NCI-H187 treated with DMSO at 0.1 percent for 48 hours (cell line): ENCODE data around the gene SLC25A46.
"Not testable (repeated sequence)": the region's sequence is repeated elsewhere in the genome, so short reads cannot be mapped to it uniquely, and the experiment has no call there.

Source experiments
- DNase-seq: peaks from one replicate; lab custom pipeline; 2025; lab: John Stamatoyannopoulos, UW

SLC25A46 gene

DNA sequence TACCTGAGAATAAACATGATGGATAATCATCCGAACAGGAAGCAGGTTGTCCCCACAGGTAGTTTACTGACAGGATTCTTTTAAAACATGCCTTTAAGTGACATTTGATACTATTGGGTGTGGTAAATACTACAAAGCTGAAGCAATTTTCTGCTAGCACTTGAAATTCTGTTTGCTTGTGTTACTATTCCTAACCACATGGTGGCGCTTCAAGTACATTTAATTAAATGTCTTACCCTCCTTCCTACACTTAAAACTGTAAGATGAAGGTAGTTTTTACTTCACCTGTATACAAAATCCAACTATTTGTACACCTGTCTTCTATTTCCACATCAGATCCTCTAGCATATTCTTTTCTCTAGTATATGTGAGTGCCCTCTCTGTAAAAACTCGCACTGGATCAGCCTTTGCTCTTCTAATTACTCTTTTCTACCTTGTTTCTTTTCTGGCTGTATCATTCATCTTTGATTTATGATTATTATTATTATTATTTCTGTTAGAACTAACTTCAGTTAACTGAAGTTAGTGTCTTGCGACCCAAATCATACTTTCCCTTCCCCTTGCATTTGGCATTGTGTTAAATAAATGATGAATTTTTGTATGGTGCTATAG is 18.4 kb downstream of the SLC25A46 start:
- DNase-seq = no peak

DNA sequence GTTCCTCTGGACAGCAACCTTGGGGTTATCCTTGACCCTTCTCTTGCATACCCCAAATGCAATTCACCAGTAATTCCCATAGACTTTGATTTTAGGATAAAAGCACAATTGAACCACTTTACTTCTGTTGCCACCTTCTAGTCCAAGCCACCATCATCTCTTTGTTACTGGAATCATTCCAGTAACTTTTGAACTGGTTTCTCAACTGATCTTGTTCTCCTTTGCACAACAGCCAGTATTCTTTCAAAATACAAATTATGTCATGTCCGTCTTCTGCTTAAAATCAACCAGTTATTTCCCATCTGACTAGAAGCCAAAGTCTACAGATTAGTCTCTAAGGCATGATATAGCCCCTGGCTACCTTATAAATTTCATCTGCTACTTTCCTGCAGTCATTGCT is 21.4 kb downstream of the SLC25A46 start:
- no peak for DNase-seq

DNA sequence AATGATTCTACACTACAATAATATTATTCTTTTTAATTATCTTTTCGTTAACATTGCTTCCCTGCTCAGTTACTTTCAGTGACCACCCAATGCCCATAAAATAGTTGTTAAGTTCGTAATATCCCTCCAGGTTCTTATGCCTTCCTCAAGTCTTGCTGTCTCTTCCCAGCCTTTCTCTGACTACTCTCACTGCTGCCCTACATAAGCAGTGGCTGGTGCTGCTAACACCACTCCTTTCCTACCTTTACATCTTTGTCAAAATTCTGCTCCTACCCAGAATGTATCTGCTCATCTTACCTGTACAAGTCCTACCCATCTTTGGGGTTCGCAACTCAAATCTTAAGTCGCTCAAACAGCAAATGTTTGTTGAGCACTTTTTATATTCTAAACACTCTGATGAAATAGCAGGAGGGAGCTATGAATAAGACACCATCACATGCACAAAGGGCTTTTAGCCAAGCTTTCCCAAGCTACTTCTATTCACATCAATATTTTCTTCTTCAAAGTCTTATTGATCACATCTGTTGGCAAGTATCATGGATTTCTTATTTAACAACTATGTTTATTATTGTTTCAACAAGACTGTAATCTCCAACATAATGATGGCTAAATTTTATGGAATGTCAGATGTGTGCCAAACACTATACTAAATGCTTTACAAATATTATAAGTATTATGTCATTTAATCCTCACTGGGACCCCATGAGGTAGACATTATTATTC is 29.5 kb downstream of the SLC25A46 start:
- no peak for DNase-seq

DNA sequence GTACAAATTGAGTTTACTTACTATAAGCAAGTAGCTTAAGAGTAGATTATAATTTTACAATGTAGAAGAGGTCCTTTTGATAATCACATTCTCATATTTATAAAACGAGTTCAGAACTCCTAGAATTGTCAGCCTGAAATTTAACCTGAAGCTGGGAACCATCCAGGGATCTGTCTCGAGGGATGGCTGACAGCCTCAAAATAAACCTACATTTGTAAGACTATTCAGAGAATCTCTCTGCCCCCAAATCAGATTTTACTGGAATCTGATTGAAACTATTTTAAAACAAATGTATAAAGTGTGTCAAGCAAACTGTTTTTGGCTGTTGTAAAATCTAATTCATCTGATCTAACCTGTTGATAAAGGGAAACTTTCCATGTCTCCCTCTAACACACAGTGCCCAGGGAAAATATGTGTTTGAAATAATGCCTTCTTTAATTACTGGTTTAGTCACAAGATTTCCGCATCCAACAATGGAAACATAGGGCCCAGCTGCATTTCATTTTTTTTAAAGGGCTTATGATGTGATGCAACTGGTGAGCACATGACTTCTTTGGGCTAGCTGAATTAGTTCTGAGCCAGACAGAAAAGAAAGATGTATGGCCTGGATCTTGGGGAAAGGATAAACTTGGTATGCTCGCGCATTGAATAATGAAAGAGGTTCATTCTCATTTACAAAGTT is 30.3 kb downstream of the SLC25A46 start:
- no peak for DNase-seq

DNA sequence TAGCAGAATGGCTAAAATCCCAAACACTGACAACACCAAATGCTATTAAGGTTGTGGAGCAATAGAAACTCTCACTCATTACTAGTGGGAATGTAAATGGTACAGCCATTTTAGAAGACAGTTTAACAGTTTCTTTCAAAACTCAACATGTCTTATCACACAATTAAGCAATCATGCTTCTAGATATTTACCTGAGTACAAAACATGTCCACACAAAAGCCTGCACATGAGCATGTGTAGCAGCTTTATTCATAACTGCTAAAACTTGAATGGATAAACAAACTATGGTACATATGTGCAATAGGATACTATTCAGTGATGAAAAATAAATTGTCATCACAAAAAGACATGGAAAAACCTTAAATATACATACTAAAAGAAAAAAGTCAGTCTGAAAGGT is 31.5 kb downstream of the SLC25A46 start:
- no peak for DNase-seq

DNA sequence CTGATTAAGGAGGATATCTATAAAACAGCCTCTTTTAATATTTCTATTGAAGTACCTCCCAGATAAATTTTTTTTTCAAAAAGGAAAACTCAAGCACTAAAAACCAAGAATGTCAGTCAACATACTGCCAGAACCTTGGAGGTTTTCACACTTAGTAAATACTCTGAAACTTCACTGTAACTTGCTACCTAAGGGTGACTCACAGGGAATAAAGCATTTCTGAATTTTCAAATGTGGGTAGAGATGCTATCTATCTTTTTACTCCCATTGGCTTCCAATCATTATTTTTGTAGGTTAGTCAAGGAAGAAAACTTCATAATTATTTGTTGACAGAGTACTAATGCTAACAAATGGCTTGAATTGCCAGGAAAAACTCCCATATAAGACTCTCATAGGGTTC is 46.1 kb downstream of the SLC25A46 start:
- no peak for DNase-seq

DNA sequence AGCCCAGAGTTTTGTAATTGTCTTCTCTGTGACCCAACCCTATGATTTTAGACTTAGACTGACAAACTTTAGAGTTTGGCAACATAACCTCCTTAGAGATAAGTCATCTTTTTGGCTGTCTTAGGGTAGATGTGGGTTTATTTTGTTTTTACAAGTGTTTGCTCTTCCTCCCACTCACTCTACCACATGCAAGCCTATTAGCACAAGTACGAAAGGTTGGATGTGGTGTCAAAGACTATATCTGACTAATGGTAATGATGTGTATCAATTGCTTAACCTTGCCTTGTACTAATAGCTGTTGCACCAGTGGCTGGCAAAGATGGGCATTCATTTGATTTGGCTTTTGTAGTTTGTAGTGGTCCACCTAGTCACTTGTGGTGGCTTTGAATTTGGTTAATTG is 46.5 kb downstream of the SLC25A46 start:
- DNase-seq = no peak

DNA sequence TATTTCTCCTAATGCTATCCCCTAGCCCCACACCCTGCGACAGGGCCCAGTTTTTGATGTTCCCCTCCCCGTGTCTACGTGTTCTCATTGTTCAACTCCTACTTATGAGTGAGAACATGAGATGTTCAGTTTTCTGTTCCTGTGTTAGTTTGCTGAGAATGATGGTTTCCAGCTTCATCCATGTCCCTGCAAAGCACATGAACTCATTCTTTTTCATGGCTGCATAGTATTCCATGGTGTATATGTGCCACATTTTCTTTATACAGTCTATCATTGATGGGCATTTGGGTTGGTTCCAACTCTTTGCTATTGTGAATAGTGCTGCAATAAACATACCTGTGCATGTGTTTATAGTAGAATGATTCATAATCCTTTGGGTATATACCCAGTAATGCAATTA is 49.2 kb downstream of the SLC25A46 start:
- DNase-seq = not testable (repeated sequence)

DNA sequence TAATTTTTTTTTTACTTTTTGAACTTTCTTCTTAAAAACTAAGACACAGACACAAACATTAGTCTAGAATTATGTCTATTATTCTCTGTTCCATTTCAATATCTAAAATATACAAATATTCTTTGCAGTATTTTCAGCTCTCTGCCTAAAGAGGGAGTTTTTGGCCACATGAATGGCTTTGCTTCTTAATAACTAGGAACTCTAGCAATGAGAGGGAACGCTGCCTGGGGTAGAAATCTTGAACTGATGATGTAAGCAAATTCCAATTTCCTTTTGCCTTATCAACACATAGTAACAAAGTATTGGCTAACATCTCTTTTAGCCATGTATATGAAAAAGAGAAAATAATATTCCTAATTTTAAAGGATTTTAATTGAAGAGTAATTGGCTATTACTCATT is 51.9 kb downstream of the SLC25A46 start:
- DNase-seq = no peak

DNA sequence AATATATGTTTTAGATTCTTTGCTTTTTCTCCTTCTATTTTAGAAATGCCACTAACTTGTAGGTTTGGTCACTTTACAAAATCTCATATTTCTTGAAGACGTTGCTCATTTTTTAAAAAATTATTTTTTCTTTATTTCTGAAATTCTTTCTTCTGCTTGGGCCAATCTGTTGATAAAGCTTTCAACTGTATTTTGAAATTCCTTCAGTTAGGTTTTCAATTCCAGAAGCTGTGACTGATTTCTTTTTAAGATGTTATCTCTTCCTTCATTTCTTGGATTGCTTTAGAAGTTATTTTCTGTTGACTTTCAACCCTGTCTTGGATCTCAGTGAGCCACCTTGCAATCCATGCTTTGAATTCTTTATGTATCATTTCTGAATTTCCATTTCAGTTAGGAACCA is 64.2 kb downstream of the SLC25A46 start:
- no peak for DNase-seq

DNA sequence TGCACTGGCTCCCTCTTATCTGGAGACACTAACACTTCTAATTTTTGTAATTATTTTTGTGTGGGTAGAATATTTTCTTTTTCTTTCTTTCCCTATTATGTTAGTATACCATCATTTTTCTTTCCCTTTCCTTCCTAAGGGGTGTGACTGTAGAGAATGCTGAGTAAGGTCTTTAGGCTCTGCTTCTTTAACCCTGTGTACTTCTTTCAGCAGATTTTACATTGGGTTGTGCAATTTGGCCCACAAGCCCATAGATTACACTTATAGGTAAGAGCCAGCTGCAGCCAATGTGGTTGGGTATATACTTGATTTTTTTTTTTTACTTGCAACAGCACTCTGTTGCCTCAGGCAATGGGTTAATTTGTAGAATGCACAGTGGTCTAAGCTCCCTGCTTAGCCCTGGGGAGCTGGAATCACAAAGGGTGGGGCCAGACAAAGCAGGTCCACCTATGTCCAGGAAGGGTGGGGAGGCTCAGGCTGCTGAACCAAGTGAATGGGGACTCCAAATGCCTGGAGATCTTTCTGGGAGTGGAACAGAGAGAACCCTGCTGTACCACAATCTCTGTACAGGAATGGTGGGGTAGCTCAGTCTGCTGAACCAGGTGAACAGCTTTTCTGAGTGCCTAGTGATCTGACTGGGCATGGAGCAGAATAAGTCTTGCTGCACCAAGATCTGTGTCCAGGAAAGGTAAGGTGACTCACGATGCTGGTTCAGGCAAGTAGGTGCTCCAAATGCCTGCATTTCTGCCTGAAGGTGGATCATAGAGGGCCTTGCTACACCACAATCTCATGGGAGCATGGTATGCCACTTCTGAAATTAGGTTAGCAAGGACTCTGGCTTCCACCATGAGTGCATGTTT is 64.9 kb downstream of the SLC25A46 start:
- DNase-seq = no peak

DNA sequence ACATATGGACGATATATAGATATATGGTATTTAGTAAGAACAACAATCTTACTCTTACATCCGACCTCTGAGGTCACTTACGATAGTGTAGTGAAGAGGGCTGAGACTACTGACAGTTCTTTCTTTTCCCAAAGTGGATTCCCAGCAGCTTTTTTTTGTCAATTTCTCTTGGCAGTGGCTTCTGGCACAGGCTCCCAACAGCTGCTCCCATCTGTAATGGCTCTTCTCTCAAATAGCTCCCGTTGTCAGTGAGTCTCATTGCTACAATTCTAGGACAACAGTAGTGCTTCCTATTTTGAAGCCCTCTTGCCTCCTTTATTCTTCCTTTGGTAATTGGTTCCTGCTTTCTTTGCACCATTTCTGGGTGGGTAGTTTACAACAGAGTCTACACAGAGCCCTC is 68.4 kb downstream of the SLC25A46 start:
- no peak for DNase-seq

DNA sequence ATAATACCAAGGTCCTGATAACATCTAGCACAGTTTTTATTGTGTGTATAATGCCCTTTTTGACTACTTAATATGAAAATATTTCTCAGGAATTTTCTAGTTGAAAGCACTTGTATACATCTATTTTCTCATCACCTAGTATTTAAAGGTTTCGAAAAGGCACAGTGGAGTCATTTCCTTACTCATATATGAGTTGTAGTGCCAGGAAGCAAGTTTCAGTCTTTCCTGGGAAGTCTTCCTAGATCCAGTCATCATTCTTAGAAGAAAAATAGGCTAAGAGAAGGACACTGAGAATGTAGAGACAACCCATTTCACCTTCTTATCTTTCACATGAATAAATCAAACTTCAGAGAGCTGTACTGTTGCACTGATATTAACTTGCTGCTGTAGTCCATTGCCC is 70.2 kb downstream of the SLC25A46 start:
- DNase-seq = no peak
